Neural cell (in vitro differentiated cells): ENCODE measurements around the gene PPFIA1.

ENCODE experiments used
- CTCF ChIP-seq: fragments of 450-650 bp; IDR thresholded peaks from 2 replicates; pipeline ENCODE4 v1.5.1; 2014; ENCODE audit warnings: antibody characterized with exemption, mild to moderate bottlenecking, moderate library complexity; ENCODE audit not compliant: poor library complexity, severe bottlenecking
- EZH2 ChIP-seq: fragments of 200-600, 300-800 bp; shearing (Covaris generic), sonication (generic); IDR thresholded peaks from 2 replicates; pipeline ENCODE4 v1.6.1; 2014; ENCODE audit warnings: antibody characterized with exemption, low read length, borderline replicate concordance, mild to moderate bottlenecking; ENCODE audit not compliant: insufficient read depth, poor library complexity, severe bottlenecking
- POLR2AphosphoS5 ChIP-seq: IDR thresholded peaks from 2 replicates; pipeline ENCODE4 v1.6.1; 2012

- TF ChIP-seq POLR2AphosphoS5, result no peak
- TF ChIP-seq CTCF, result no peak
- TF ChIP-seq EZH2, result no peak
Observed at GRCh38 chr11:70399681-70400112, 129.2 kb downstream of the PPFIA1 start.
